ENCODE measurements around the gene DZIP1.
"Not testable (repeated sequence)": the region's sequence is repeated elsewhere in the genome, so short reads cannot be mapped to it uniquely, and the experiment has no call there.

The DZIP1 gene

GRCh38 chr13:95644601-95645052 lies at the start of gene DZIP1:
Gene DZIP1, minus strand, starts transcription at chr13:95644706. Its CDS starts 2,677 bp downstream, at chr13:95642029.
- DNase-seq (ENCODE audit: insufficient read length, low spot score), result peak; percentile 32
- no peak for FAIRE-seq

GRCh38 chr13:95690986-95691385 lies 46.5 kb upstream of the DZIP1 start:
- not testable (repeated sequence) for DNase-seq (ENCODE audit: insufficient read length, low spot score); FAIRE-seq

More at GRCh38 chr13:95644601-95645052, at the start of gene DZIP1:
- TF ChIP-seq CTCF (IDR thresholded peaks at IDR 0.05; ENCODE audit: insufficient read depth, missing control alignments), result no peak

GRCh38 chr13:95689582-95689926 lies 45.0 kb upstream of the DZIP1 start:
- no peak for FAIRE-seq
- DNase-seq (ENCODE audit: insufficient read length, low spot score), result no peak
- no peak for TF ChIP-seq CTCF (IDR thresholded peaks at IDR 0.05; ENCODE audit: insufficient read depth, missing control alignments)

- not testable (repeated sequence) for FAIRE-seq; DNase-seq (ENCODE audit: insufficient read length, low spot score)
Observed at GRCh38 chr13:95684960-95685359, 40.5 kb upstream of the DZIP1 start.

- no peak for TF ChIP-seq CTCF (IDR thresholded peaks at IDR 0.05; ENCODE audit: insufficient read depth, missing control alignments)
- no peak for FAIRE-seq
- no peak for DNase-seq (ENCODE audit: insufficient read length, low spot score)
Observed at GRCh38 chr13:95684418-95684817, 39.9 kb upstream of the DZIP1 start.

GRCh38 chr13:95679722-95680121 lies 35.2 kb upstream of the DZIP1 start:
- TF ChIP-seq CTCF (IDR thresholded peaks at IDR 0.05; ENCODE audit: insufficient read depth, missing control alignments), result no peak
- FAIRE-seq (no peak), DNase-seq (ENCODE audit: insufficient read length, low spot score) (no peak)

- TF ChIP-seq CTCF (IDR thresholded peaks at IDR 0.05; ENCODE audit: insufficient read depth, missing control alignments), result no peak
- FAIRE-seq, result no peak
- DNase-seq (ENCODE audit: insufficient read length, low spot score), result no peak
Observed at GRCh38 chr13:95678967-95679366, 34.5 kb upstream of the DZIP1 start.

- TF ChIP-seq CTCF (IDR thresholded peaks at IDR 0.05; ENCODE audit: insufficient read depth, missing control alignments), result no peak
- no peak for DNase-seq (ENCODE audit: insufficient read length, low spot score)
- FAIRE-seq, result no peak
Observed at GRCh38 chr13:95677564-95678266, 33.2 kb upstream of the DZIP1 start.
